OCI-LY3 (cell line): ENCODE measurements around the gene SLC35B2.

ENCODE experiments used
- CTCF ChIP-seq: fragments of 200-600, 300-600 bp; sonication (generic); IDR thresholded peaks from 2 replicates; pipeline ENCODE4 v1.5.1; 2014; ENCODE audit warnings: antibody characterized with exemption, low read length, low read depth
- EZH2phosphoT487 ChIP-seq: fragments of 200-600 bp; shearing (Covaris generic); IDR thresholded peaks from 2 replicates; pipeline ENCODE4 v1.6.1; 2018; ENCODE audit warnings: antibody characterized with exemption, mixed run types, low read depth

- TF ChIP-seq CTCF (no peak), EZH2phosphoT487 (no peak)
These were observed 27.2 kb downstream of the SLC35B2 start for GRCh38 chr6:44230034-44230675.
